Measurements from ENCODE around the gene CASP8AP2.

CASP8AP2 gene

DNA sequence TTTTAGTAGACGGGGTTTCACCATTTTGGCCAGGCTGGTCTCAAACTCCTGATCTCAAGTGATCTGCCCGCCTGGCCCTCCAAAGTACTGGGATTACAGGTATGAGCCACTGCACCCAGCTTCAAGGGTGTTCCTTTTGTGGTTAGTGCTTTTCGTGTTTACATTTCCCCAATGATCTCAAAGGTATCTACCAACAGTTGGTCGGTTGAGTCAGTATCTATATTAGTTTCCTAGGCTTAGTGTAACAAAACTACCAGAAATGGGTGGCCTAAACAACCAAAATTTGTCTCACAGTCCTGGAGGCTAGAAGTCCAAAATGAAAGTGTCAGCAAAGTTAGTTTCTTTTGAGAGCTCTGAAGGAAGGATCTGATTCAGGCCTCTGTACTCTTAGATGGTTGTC is 30.1 kb downstream of the CASP8AP2 start:
- H3K4me3 ChIP-seq (ENCODE audit: low read depth, low read length, poor library complexity, severe bottlenecking): no peak overlapping the region
- no peaks in the 10 kb centered on the region for H3F3A ChIP-seq (ENCODE audit: insufficient read depth, low read length)
- no peak for TF ChIP-seq EZH2 (IDR thresholded peaks at IDR 0.05; ENCODE audit: borderline replicate concordance, low read length)
- TF ChIP-seq, protein P1, sequence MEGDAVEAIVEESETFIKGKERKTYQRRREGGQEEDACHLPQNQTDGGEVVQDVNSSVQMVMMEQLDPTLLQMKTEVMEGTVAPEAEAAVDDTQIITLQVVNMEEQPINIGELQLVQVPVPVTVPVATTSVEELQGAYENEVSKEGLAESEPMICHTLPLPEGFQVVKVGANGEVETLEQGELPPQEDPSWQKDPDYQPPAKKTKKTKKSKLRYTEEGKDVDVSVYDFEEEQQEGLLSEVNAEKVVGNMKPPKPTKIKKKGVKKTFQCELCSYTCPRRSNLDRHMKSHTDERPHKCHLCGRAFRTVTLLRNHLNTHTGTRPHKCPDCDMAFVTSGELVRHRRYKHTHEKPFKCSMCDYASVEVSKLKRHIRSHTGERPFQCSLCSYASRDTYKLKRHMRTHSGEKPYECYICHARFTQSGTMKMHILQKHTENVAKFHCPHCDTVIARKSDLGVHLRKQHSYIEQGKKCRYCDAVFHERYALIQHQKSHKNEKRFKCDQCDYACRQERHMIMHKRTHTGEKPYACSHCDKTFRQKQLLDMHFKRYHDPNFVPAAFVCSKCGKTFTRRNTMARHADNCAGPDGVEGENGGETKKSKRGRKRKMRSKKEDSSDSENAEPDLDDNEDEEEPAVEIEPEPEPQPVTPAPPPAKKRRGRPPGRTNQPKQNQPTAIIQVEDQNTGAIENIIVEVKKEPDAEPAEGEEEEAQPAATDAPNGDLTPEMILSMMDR (IDR thresholded peaks at IDR 0.05; ENCODE audit: low read length): no peak
- no peaks in the 10 kb centered on the region for H3K9me3 ChIP-seq (ENCODE audit: low read length)
- H3K9ac ChIP-seq (ENCODE audit: low read length): no peak overlapping the region
- no peaks in the 10 kb centered on the region for H3K9me2 ChIP-seq (ENCODE audit: low read depth, low read length)
- H4K20me1 ChIP-seq (ENCODE audit: insufficient read depth, low read length): no peaks in the 10 kb centered on the region
- H2AFZ ChIP-seq (ENCODE audit: low read length): no peak overlapping the region
- H3K36me3 ChIP-seq (ENCODE audit: insufficient read depth, low read length): peaks cover 91% of the 10 kb centered on the region
- H3K4me1 ChIP-seq (ENCODE audit: insufficient read depth, low read length, severe bottlenecking): no peaks in the 10 kb centered on the region
- H3K27me3 ChIP-seq (ENCODE audit: insufficient read depth, low read length): no peaks in the 10 kb centered on the region
- H3K4me2 ChIP-seq (ENCODE audit: low read length): no peak overlapping the region
- no peak overlapping the region for H3K27ac ChIP-seq (ENCODE audit: low read depth, low read length, poor library complexity, severe bottlenecking)
- H3K79me2 ChIP-seq (ENCODE audit: insufficient read depth, low read length): no peaks in the 10 kb centered on the region

DNA sequence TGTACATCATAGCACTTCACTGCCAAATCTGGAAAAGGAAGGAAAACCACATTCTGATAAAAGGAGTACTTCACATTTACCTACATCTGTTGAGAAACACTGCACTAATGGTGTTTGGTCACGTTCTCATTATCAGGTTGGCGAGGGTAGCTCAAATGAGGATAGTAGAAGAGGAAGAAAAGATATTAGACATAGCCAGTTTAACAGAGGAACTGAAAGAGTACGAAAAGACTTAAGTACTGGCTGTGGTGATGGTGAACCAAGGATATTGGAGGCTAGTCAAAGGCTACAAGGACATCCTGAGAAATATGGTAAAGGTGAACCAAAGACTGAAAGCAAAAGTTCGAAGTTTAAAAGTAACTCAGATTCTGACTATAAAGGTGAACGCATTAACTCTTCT is 32.6 kb downstream of the CASP8AP2 start:
- H3K27ac ChIP-seq (ENCODE audit: low read depth, low read length, poor library complexity, severe bottlenecking): no peak overlapping the region
- H3F3A ChIP-seq (ENCODE audit: insufficient read depth, low read length): no peaks in the 10 kb centered on the region
- H3K9me3 ChIP-seq (ENCODE audit: low read length): no peaks in the 10 kb centered on the region
- no peaks in the 10 kb centered on the region for H4K20me1 ChIP-seq (ENCODE audit: insufficient read depth, low read length)
- no peak overlapping the region for H2AFZ ChIP-seq (ENCODE audit: low read length)
- H3K79me2 ChIP-seq (ENCODE audit: insufficient read depth, low read length): no peaks in the 10 kb centered on the region
- no peak for TF ChIP-seq EZH2 (IDR thresholded peaks at IDR 0.05; ENCODE audit: borderline replicate concordance, low read length)
- TF ChIP-seq, protein P1 (IDR thresholded peaks at IDR 0.05; ENCODE audit: low read length): no peak
- H3K4me3 ChIP-seq (ENCODE audit: low read depth, low read length, poor library complexity, severe bottlenecking): no peak overlapping the region
- H3K4me1 ChIP-seq (ENCODE audit: insufficient read depth, low read length, severe bottlenecking): no peaks in the 10 kb centered on the region
- no peaks in the 10 kb centered on the region for H3K9me2 ChIP-seq (ENCODE audit: low read depth, low read length)
- H3K27me3 ChIP-seq (ENCODE audit: insufficient read depth, low read length): no peaks in the 10 kb centered on the region
- peaks cover 91% of the 10 kb centered on the region for H3K36me3 ChIP-seq (ENCODE audit: insufficient read depth, low read length)
- H3K9ac ChIP-seq (ENCODE audit: low read length): no peak overlapping the region
- no peak overlapping the region for H3K4me2 ChIP-seq (ENCODE audit: low read length)

DNA sequence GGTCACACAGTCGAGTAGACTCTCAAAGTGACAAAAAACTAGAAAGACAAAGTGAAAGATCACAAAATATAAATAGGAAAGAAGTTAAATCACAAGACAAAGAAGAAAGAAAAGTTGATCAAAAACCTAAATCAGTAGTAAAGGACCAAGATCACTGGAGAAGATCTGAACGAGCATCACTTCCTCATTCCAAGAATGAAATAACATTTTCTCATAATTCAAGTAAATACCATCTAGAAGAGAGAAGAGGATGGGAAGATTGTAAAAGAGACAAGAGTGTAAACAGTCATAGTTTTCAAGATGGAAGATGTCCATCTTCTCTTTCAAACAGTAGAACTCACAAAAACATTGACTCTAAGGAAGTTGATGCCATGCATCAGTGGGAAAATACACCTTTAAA is 33.0 kb downstream of the CASP8AP2 start:
- Histone ChIP-seq H3K36me3 (ENCODE audit: insufficient read depth, low read length) (peaks cover 92% of the 10 kb centered on the region), H3K27ac (ENCODE audit: low read depth, low read length, poor library complexity, severe bottlenecking) (no peak overlapping the region), H3K4me3 (ENCODE audit: low read depth, low read length, poor library complexity, severe bottlenecking) (no peak overlapping the region), H3K9me3 (ENCODE audit: low read length) (no peaks in the 10 kb centered on the region), H4K20me1 (ENCODE audit: insufficient read depth, low read length) (no peaks in the 10 kb centered on the region), H3F3A (ENCODE audit: insufficient read depth, low read length) (no peaks in the 10 kb centered on the region), H2AFZ (ENCODE audit: low read length) (no peak overlapping the region), H3K4me1 (ENCODE audit: insufficient read depth, low read length, severe bottlenecking) (no peaks in the 10 kb centered on the region), H3K27me3 (ENCODE audit: insufficient read depth, low read length) (no peaks in the 10 kb centered on the region), H3K79me2 (ENCODE audit: insufficient read depth, low read length) (no peaks in the 10 kb centered on the region), H3K4me2 (ENCODE audit: low read length) (no peak overlapping the region), H3K9ac (ENCODE audit: low read length) (no peak overlapping the region), H3K9me2 (ENCODE audit: low read depth, low read length) (no peaks in the 10 kb centered on the region)
- TF ChIP-seq, protein P1 (IDR thresholded peaks at IDR 0.05; ENCODE audit: low read length): no peak
- no peak for TF ChIP-seq EZH2 (IDR thresholded peaks at IDR 0.05; ENCODE audit: borderline replicate concordance, low read length)

All from OCI-LY1 (cell line).